Fibroblast of villous mesenchyme (primary cell): Measurements from ENCODE around the gene MORN5. TPM values are rescaled to one million over a fixed set of nuclear protein-coding genes. Genes with fewer than 3 reads are reported as not detected.

Experiments used
- DNase-seq: peaks from one replicate; pipeline ENCODE4 v3.0.0-alpha.2; 2010; ENCODE audit warnings: low read depth
- H3K4me3 ChIP-seq: 2 replicates; pipeline ENCODE4 v1.5.1; 2011; ENCODE audit warnings: low read depth, mild to moderate bottlenecking, low read length
- CTCF ChIP-seq: IDR thresholded peaks from 2 replicates; pipeline ENCODE4 v1.5.1; 2012; ENCODE audit warnings: low read depth, mild to moderate bottlenecking, low read length; ENCODE audit not compliant: insufficient read depth
- total RNA-seq: library from RNA; depleted of rRNA; stranded (reverse); fragments of >200 nt; gene quantifications from 2 replicates; pipeline ENCODE4 v1.2.3, GENCODE V29; 2012

Gene MORN5
- total RNA-seq, 1 donor: not detected

GRCh38 chr9:122144836-122145591, 14.7 kb upstream of the MORN5 start:
- DNase-seq: no peak
- peak; percentile 38 for TF ChIP-seq CTCF
- H3K4me3 ChIP-seq: no peak overlapping the region

- no peak for TF ChIP-seq CTCF
- DNase-seq: no peak
- no peak overlapping the region for H3K4me3 ChIP-seq
These were observed 14.2 kb upstream of the MORN5 start for GRCh38 chr9:122145592-122145863.

- DNase-seq: no peak
- TF ChIP-seq CTCF: no peak
- no peak overlapping the region for H3K4me3 ChIP-seq
These were observed 8.4 kb upstream of the MORN5 start for GRCh38 chr9:122151267-122151828.

GRCh38 chr9:122155796-122156195, 3.9 kb upstream of the MORN5 start:
- no peak for TF ChIP-seq CTCF
- no peak overlapping the region for H3K4me3 ChIP-seq
- DNase-seq: no peak

- no peak overlapping the region for H3K4me3 ChIP-seq
- DNase-seq: peak; percentile 34
- peak; percentile 63 for TF ChIP-seq CTCF
These were observed 1.5 kb upstream of the MORN5 start for GRCh38 chr9:122158202-122158601.

GRCh38 chr9:122159925-122160246, 178 bp downstream of the MORN5 start:
- TF ChIP-seq CTCF: no peak
- H3K4me3 ChIP-seq: peak overlapping the region; percentile 99
- DNase-seq: no peak

- no peak for DNase-seq
- H3K4me3 ChIP-seq: no peak overlapping the region
- no peak for TF ChIP-seq CTCF
These were observed 2.7 kb downstream of the MORN5 start for GRCh38 chr9:122162415-122162814.
